HG02884 (cell line): ENCODE results near the gene BBS4.
A peak's percentile ranks its signal among the peaks of the same experiment; 100 is the strongest.
"Not testable (repeated sequence)": the region's sequence is repeated elsewhere in the genome, so short reads cannot be mapped to it uniquely, and the experiment has no call there.

Experiments
- ATAC-seq: cut with Tn5 transposase; IDR thresholded peaks from one replicate; pipeline ENCODE4 v1.9.1; 2021; ENCODE audit warnings: mild to moderate bottlenecking, moderate library complexity; ENCODE audit not compliant: unreplicated experiment

BBS4 gene

DNA sequence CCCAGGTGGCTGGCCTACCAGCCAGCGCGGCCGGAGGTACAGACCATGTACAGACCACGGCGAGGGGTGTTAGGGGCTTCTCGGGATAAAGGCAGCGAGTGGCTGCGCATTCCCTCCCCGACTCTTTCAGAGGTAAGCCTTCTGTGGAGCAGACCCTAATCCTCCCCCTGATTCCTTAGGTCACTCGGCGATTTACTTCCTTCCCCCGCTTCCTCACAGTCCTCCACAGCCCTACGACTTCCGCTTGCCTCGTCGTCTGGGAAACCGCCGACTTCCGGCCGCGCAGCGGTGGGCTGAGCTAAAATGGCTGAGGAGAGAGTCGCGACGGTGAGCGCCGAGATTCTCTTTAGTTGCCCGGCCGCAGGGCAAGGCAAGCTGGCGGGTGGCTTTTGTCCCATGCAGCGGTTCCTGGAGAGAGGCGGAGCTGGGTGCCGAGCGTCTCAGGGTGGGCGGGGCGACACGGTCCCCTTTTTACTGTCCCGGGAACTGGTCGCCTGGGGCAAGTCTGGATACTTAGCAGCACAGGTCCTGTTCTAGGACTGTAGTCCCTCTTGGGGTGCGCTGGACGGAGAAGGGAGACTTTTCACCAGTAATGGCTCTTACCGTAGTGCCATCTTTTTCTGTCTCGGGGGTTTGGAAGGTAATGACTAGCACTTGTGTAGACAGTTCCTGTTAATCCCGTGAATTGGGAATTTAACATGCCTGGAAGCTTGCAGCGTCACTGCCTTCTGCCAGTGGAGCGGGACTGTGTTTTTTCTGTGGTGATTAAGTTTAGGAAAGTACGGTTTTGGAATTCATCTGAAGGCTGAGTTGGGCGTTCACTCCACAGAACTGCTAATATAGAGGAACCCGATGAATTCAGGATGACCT is at the start of gene BBS4, which contains the start of gene HIGD2B:
BBS4 (plus strand) TSS at position 283 of the 870 bp plus-strand sequence; CDS start at position 304, 21 bp downstream.
HIGD2B (minus strand) TSS at position 258 of the 870 bp plus-strand sequence. CDS start 9,808 bp downstream, outside the sequence.
- ATAC-seq: peak; percentile 96

DNA sequence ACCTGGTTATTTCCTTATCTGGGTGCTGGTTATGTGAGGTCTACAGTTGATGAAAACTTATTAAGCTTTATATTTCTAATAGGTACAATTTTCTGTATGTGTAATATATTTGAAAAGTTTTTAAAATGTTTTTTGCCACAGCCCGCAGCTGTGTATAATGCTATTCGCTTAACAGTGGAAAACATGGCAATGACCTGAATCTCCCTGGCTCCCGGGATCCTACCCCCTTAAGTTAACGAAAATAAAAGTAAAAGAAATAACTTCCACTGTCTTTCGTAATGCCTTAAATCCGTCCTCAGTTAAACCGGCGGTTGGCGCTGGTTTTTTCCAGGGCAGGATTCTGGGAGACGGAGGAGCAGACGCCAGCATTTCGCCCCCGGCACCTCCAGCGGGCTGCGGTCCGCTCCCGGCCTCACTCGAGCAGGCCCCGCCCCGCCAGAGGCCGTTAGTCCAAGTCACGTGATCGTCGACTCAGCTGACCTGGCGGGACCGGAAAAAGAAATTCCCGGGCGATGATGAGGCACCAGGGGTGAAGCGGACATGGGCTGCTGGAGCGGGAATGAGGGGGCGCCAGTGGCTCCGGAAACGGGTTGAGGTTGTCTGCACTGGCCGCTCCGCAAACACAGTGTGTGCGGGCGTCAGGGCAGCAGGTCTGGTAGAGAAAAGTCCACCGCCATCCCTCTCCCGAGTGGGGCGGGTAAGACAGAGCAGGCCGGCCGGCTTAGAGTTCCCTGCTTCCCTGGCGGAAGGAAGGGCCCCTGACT is 49.3 kb upstream of the BBS4 start:
- not testable (repeated sequence) for ATAC-seq

DNA sequence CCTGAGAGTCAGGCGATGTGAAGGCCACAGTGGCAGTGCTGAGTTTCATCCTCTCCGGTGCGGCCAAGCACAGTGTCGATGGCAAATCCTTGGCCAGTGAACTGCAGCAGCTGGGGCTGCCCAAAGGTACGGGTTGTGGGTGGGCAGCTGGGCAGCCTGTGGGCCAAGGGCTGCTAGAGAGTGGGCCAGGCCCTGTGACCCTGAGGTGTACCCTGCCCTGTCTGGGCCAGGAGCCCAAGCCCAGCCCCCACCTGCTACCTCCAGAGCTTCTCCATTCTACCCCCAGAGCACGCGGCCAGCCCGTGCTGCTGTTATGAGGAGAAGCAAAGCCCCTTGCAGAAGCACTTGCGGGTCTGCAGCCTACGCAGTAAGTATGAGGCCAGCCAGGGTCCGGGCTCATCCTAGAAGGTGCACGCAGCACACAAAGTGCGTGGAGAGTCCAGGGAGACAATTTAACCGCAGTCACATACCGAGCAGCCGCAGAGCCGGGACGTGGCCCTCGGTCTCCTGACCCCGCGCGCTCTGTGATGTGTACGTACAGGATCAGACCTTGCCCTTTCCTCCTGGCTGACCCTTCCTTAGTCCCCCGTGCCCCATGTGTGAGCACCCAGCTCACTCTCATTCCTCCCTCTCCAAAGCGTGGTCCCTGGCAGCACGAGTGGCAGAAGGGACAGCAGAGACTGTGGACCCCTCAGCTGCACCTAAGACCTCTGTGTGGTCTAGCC is 46.1 kb upstream of the BBS4 start:
- not testable (repeated sequence) for ATAC-seq

GRCh38 chr15:72642271-72642670 is 43.7 kb upstream of the BBS4 start:
- ATAC-seq: not testable (repeated sequence)

DNA sequence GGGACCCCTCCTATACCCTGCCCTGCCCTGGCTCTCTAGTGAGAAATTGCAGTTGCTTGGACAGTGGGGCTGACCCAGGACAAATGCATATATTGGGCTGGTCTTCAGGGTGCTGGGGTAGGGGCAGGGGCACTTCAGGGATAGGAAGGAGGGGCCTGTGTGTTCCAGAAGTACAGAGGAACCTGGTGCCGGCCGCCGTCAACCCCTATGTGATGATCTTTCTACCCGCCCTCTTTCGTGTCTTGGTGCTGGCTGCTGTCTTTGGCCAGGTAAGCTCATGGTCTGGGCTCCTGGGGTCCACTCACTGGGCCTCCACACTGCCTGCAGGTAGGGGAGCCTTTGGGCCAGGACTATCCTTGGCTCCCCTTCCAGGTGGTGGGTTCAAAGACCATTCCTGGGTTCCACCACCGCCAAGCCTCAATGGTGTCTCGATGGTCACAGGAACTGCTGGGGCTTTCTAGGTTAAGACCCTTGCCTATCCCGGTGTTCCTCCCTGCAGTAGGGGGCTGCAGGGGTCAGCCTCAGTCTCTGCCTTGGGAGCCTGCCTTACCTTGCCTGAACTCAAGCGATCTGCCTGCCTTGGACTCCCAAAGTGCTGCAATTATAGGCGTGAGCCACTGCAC is 37.3 kb upstream of the BBS4 start:
- not testable (repeated sequence) for ATAC-seq

GRCh38 chr15:72654397-72654796 is 31.6 kb upstream of the BBS4 start, which contains the start of gene GOLGA6B:
Gene GOLGA6B, plus strand, starts transcription at chr15:72654697. Its CDS starts 41 bp downstream, at chr15:72654738.
- ATAC-seq: not testable (repeated sequence)

DNA sequence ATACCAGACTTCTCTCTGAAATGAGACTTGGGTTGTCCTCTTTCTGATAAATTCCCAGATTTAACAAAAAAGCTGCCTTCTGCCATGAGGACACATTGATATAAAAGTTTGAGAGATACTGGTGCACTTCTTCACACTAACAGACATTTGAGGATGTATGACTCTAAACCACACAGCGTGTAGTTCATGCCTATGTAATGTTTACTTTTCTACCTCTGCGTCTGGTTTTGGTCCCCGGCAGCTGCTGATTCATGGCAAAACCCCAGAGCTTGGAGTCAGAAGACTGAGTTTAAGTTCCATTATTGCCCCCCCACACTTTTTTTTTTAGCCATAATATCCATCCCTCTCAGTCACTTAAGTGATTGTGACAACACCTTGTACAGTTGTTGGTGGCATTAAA is 30.0 kb upstream of the BBS4 start:
- ATAC-seq: not testable (repeated sequence)

- ATAC-seq: not testable (repeated sequence)
These were observed 24.9 kb upstream of the BBS4 start for GRCh38 chr15:72661081-72661480.

DNA sequence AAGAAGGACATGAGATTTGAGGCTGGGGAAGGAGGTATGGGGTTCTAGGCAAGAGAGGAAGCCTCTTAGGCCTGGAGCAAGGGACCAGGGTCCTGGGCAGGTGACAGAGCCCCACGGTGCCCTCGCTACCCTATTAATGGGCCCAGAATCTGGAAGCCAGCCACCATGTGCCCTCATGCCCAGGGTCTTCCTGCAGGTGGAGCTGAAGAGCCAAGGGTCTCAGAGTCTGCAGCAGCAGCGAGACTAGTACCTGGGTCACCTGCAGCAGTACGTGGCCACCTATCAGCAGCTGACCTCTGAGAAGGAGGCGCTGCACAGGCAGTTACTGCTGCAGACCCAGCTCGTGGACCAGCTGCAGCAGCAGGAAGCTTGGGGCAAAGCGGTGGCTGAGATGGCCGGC is 22.1 kb upstream of the BBS4 start:
- ATAC-seq: not testable (repeated sequence)

DNA sequence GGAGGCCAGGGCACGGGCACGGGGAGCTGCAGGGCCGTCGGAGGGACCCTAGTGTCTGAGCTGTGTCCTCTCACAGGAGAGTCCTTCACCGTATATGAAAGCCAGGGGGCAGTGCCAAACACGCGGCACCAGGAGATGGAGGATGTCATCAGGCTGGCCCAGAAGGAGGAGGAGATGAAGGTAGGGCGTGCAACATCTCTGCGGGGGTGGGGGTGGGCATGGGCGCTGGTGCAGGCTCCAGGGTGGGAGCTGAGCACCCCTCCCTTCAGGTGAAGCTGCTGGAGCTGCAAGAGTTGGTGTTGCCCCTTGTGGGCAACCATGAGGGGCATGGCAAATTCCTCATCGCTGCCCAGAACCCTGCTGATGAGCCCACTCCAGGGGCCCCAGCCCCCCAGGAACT is 20.3 kb upstream of the BBS4 start:
- ATAC-seq: not testable (repeated sequence)

DNA sequence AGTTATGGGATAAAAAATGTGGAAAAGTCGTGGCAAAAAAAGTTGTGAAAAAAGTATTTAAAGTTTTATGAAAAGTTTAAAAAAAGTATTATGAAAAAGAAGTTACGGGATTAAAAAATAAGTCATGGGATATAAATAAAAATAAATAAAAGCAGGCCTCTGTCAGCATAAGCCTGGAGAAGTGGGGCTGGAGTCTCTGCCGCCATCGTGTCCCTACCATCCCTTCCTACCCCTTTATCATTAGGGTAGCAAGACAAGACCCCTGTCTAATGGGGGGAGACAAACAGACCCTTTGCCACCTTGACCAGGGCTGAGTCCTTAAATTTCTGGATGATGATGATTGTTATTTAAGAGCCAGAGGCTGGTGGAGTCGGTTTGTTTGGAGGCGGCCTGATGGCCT is 16.2 kb upstream of the BBS4 start:
- ATAC-seq: not testable (repeated sequence)

- not testable (repeated sequence) for ATAC-seq
These were observed 15.2 kb upstream of the BBS4 start for GRCh38 chr15:72670656-72671352.

DNA sequence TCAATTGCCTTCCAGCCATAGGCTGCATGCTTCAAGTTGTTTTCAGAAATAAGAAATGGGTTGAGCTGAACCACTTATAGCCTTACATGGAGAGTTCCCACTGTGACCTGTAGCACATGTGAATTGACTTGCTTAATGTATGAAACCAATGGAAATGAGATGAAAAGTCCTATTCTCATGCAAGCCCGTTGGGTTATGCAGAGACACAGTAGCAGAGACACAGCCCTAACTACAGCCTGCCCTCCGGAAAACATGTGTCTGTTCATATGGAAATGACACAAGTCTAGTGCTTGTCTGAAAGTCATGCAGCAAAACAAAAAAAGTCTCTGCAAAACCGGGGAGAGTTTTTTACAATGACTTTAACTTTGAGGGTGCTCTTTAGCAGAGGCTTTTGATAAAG is 14.5 kb upstream of the BBS4 start:
- no peak for ATAC-seq

- ATAC-seq: no peak
These were observed 9.2 kb upstream of the BBS4 start for GRCh38 chr15:72676838-72677237.

DNA sequence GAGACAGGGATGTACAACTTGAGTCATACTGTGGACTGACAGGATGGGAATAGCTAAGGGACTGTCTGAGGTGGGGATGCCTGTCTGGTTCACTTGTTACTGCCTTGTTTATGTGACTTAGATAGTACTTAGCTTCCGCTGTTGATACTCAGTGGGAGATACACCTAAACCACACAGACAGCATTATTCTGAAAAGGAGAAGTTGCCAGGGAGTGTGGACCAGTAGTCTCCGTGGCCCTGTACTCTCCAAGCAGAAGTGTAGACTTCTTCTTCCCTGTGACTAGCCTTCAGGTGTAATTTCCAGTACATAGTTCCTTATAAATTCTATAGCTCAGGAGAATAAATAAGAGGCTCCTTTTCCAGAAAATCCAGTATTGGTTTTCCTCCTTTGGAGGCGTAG is 5.1 kb upstream of the BBS4 start:
- ATAC-seq: no peak

GRCh38 chr15:72682772-72683171 is 3.2 kb upstream of the BBS4 start:
- no peak for ATAC-seq

- no peak for ATAC-seq
These were observed 594 bp upstream of the BBS4 start for GRCh38 chr15:72685301-72685924.

DNA sequence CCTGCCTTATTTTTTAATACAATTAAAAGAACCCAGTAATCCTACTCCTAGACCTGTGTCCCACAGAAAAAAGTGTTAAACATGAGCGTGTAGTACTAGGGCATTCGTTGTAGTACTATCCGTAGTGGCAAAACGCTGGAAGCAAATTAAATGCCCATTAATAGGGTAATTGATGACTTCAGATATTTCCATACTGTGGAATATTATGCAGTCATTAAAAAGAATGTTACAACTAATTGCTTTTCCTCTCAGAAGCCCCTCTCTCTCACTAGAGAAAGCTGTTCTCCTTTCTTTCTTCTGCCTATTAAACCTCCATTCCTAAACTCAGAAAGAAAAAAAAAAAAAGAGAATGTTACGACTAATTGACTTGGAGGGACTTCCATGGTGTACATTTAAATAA is 2.7 kb downstream of the BBS4 start:
- no peak for ATAC-seq

GRCh38 chr15:72690938-72691337 is 4.9 kb downstream of the BBS4 start:
- no peak for ATAC-seq
